ENCODE data around the gene TICRR. TPM values are rescaled to one million over a fixed set of nuclear protein-coding genes. Genes with fewer than 3 reads are reported as not detected.

The TICRR gene
- total and polyA plus RNA-seq, 2 of the 8 experiments (the other 6 are each of a cell fraction or from before 2014, with no cell fraction given): 13.1 to 34.8 TPM

DNA sequence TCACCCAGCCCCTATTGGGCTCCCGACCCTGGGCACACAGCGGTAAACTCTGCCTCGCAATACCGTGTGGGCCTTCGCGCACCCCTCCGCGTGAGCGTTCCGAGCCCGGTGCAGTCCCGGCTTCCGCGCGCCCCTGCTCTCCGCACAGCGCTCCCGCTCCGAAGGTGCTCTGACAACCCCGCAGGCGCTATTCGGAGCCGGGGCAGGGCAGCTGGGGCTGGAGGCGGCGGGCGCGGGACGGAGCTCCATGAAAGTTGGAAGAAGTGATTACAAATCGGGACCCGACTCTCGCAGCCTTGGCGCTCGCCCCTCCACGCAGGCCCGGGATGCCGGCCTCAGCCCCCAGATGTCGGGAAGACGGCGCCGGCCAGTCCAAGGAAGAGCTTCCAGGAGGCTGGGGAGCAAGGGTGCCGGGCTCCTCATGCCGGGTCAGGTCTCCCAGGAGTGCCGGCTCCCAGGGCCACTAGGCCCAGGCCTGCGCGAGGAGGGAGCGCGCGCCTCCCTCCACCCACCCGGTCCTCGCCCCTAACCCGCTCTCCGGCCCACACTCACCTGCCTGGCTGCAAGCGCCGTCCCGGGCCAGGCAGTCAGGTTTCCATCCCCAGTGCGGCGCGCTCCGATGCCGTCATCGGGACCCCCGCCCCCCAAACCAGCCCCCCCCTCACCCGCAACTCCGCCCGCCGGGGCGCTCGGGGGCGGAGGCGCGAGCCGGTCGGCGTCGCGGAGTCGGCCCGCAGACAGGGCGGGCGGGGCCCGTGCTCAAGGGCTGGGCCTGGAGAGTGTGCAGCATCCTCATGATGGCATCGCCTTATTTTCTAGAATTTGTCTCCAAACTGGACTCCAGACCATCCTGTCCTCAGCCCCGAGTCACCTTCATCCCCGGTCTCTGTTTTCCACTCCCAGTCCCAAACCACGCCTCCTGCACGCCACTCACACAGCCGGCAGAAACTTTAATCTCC is 79.9 kb downstream of the TICRR start, which contains the start of gene KIF7 (continued):
- no peak for TF ChIP-seq RAD21 (IDR thresholded peaks at IDR 0.05 in 1 of 2, conservative IDR thresholded peaks at IDR 0.05 in 1 of 2; ENCODE audit: low read depth in 2 of 2, low read length in 2 of 2)
- TF ChIP-seq BCL11A (IDR thresholded peaks at IDR 0.05; ENCODE audit: low read depth in 2 of 2, low read length in 2 of 2): no peak
- TF ChIP-seq, protein P1, sequence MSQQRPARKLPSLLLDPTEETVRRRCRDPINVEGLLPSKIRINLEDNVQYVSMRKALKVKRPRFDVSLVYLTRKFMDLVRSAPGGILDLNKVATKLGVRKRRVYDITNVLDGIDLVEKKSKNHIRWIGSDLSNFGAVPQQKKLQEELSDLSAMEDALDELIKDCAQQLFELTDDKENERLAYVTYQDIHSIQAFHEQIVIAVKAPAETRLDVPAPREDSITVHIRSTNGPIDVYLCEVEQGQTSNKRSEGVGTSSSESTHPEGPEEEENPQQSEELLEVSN (IDR thresholded peaks at IDR 0.05): 0 out of 2 replicates have a peak, but pooled peaks have one; percentile 11
- peak; percentile 70 for TF ChIP-seq KDM4A (IDR thresholded peaks at IDR 0.05; ENCODE audit: low read depth, low read length, severe bottlenecking)
- TF ChIP-seq RBBP5 (IDR thresholded peaks at IDR 0.05; ENCODE audit: borderline replicate concordance, low read depth, low read length): no peak
- peak; percentile 50; the same call in 1 of the 2 replicates for TF ChIP-seq SRF (IDR thresholded peaks at IDR 0.05; ENCODE audit: low read depth, low read length)
